Breast epithelium (tissue), 4 donors: ENCODE data around the gene GPC6. TPM values are rescaled to one million over a fixed set of nuclear protein-coding genes. Genes with fewer than 3 reads are reported as not detected.

Experiments
- DNase-seq, 2 donors: peaks; one replicate each; pipeline ENCODE4 v3.0.0-alpha.2; 2019; ENCODE audit warnings: low spot score in 2 of 2
- H3K27ac ChIP-seq, 2 donors: fragments of 200-600 bp; sonication (generic) in 1 of 2; one replicate each; pipeline ENCODE4 v1.5.1; 2016 to 2019; ENCODE audit warnings: mild to moderate bottlenecking in 1 of 2
- H3K27me3 ChIP-seq, 2 donors: fragments of 200-600 bp; sonication (generic) in 1 of 2; one replicate each; pipeline versions ENCODE4 v1.5.1 to v1.6.0; 2017 to 2019; ENCODE audit warnings: control low read depth in 1 of 2, mild to moderate bottlenecking in 1 of 2
- H3K36me3 ChIP-seq: fragments of 200-600 bp; one replicate; pipeline ENCODE4 v1.5.1; 2019
- H3K4me1 ChIP-seq, 2 donors: fragments of 200-600 bp; sonication (generic); one replicate each; pipeline ENCODE4 v1.5.1; 2016 to 2019; ENCODE audit warnings: control low read depth in 1 of 2
- H3K4me3 ChIP-seq, 3 donors: fragments of 200-600 bp; sonication (generic); 1 replicate in 2 of 3; 2 replicates in 1 of 3; pipeline ENCODE4 v1.5.1; 2016 to 2019; ENCODE audit warnings: mild to moderate bottlenecking in 3 of 3, moderate library complexity in 2 of 3
- H3K9me3 ChIP-seq, 2 donors: fragments of 200-600 bp; sonication (generic) in 1 of 2; one replicate each; pipeline ENCODE4 v1.5.1; 2016 to 2019; ENCODE audit warnings: control low read depth in 1 of 2
- POLR2A ChIP-seq: fragments of 450-650 bp; IDR thresholded peaks from one replicate; pipeline ENCODE4 v1.6.1; 2016; ENCODE audit warnings: antibody characterized with exemption, mild to moderate bottlenecking, moderate library complexity
- POLR2AphosphoS5 ChIP-seq, 3 donors: sonication (generic); formaldehyde crosslinking; IDR thresholded peaks; one replicate each; pipeline ENCODE4 v1.6.1; 2017; ENCODE audit warnings: antibody characterized with exemption in 3 of 3
- intact Hi-C: fragments of 100-400 bp; cut with DNase I; formaldehyde crosslinking; loops from one replicate; pipeline ENCODE4 v1.15.1; 2023; ENCODE audit warnings: low total_unique reads
- total RNA-seq, 3 donors: library from RNA; depleted of rRNA; stranded (reverse); fragments of >200 nt; gene quantifications; one replicate each; pipeline ENCODE4 v1.1.0, GENCODE V29; 2016
- TF ChIP-seq, protein P1 (sequence below), 3 donors: fragments of 450-650 bp; IDR thresholded peaks; one replicate each; pipeline ENCODE4 v1.5.1; 2016 to 2017; ENCODE audit warnings: antibody characterized with exemption in 3 of 3, mild to moderate bottlenecking in 3 of 3, moderate library complexity in 3 of 3

Gene GPC6
- total RNA-seq, 3 donors from 2014 or later = 3.5 to 44.0 (median 4.9) TPM

DNA sequence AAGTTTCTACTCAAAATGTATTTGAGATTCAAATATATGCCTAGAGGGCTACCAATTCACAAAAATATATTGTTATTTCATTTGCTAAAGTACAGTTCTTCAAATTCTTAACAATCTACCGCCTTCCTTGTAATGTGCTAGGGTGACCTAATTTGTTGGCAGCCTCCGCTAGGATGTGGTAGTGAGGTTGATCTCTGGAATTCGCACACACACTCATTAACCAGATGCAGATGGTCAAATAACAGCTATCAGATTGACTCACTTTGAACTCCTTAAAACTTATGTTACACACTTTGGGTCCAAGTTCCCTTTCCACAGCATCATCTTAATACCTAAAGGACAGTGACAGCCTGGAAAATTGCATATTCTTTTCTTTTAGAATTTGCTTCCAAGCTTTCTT is 885.6 kb downstream of the GPC6 start:
- no peak for DNase-seq
- intact Hi-C loops = no loop called here
- no peak overlapping the region for H3K27ac ChIP-seq
- H3K4me3 ChIP-seq = no peak overlapping the region
- no peaks in the 10 kb centered on the region for H3K4me1 ChIP-seq
- TF ChIP-seq, protein P1, sequence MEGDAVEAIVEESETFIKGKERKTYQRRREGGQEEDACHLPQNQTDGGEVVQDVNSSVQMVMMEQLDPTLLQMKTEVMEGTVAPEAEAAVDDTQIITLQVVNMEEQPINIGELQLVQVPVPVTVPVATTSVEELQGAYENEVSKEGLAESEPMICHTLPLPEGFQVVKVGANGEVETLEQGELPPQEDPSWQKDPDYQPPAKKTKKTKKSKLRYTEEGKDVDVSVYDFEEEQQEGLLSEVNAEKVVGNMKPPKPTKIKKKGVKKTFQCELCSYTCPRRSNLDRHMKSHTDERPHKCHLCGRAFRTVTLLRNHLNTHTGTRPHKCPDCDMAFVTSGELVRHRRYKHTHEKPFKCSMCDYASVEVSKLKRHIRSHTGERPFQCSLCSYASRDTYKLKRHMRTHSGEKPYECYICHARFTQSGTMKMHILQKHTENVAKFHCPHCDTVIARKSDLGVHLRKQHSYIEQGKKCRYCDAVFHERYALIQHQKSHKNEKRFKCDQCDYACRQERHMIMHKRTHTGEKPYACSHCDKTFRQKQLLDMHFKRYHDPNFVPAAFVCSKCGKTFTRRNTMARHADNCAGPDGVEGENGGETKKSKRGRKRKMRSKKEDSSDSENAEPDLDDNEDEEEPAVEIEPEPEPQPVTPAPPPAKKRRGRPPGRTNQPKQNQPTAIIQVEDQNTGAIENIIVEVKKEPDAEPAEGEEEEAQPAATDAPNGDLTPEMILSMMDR (IDR thresholded peaks at IDR 0.05) = no peak
- no peak for TF ChIP-seq POLR2AphosphoS5 (IDR thresholded peaks at IDR 0.05)
- no peak for TF ChIP-seq POLR2A
- no peaks in the 10 kb centered on the region for H3K9me3 ChIP-seq
- no peaks in the 10 kb centered on the region for H3K27me3 ChIP-seq
- no peaks in the 10 kb centered on the region for H3K36me3 ChIP-seq

GRCh38 chr13:94112731-94113130 is 886.1 kb downstream of the GPC6 start:
- H3K27ac ChIP-seq = no peak overlapping the region
- no peak overlapping the region for H3K4me3 ChIP-seq
- intact Hi-C loops = no loop called here
- no peaks in the 10 kb centered on the region for H3K27me3 ChIP-seq
- DNase-seq = no peak
- H3K4me1 ChIP-seq = no peaks in the 10 kb centered on the region
- H3K36me3 ChIP-seq = no peaks in the 10 kb centered on the region
- no peaks in the 10 kb centered on the region for H3K9me3 ChIP-seq
- TF ChIP-seq POLR2A (no peak), POLR2AphosphoS5 (IDR thresholded peaks at IDR 0.05) (no peak)
- TF ChIP-seq, protein P1 (IDR thresholded peaks at IDR 0.05) = no peak

- Histone ChIP-seq H3K9me3 (no peaks in the 10 kb centered on the region), H3K4me3 (no peak overlapping the region), H3K36me3 (no peaks in the 10 kb centered on the region), H3K4me1 (no peaks in the 10 kb centered on the region), H3K27ac (no peak overlapping the region), H3K27me3 (no peaks in the 10 kb centered on the region)
- intact Hi-C loops = no loop called here
- TF ChIP-seq, protein P1 (IDR thresholded peaks at IDR 0.05) = no peak
- TF ChIP-seq POLR2A = no peak
- no peak for TF ChIP-seq POLR2AphosphoS5 (IDR thresholded peaks at IDR 0.05)
- DNase-seq = no peak
These were observed 886.6 kb downstream of the GPC6 start for GRCh38 chr13:94113245-94113644.

DNA sequence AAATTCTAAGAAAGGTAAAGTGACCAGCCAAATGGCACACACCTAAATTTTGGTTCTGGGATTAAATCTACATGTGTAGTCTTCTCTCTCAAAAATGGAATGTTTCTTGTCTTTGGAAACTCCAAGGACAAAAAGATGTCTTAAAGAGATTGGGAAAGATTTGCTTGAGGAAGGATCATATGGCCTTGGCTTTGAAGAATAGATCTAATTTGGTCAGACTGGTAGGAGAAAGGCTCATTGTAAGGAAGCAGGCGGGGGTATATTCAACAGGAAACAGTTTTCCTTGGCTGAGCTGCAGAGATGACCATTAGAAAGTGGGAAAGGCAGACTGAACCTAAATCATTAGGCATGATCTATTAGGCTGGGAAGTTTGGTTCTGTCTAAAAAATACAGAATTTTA is 887.6 kb downstream of the GPC6 start:
- Histone ChIP-seq H3K4me1 (no peaks in the 10 kb centered on the region), H3K9me3 (no peaks in the 10 kb centered on the region), H3K36me3 (no peaks in the 10 kb centered on the region), H3K27me3 (no peaks in the 10 kb centered on the region), H3K4me3 (no peak overlapping the region), H3K27ac (no peak overlapping the region)
- intact Hi-C loops = loop anchor here (2.0 kb wide), 1 partner anchor 21 kb away; no protein-coding TSS in a partner anchor
- no peak for DNase-seq
- no peak for TF ChIP-seq POLR2A
- no peak for TF ChIP-seq POLR2AphosphoS5 (IDR thresholded peaks at IDR 0.05)
- TF ChIP-seq, protein P1 (IDR thresholded peaks at IDR 0.05) = no peak

DNA sequence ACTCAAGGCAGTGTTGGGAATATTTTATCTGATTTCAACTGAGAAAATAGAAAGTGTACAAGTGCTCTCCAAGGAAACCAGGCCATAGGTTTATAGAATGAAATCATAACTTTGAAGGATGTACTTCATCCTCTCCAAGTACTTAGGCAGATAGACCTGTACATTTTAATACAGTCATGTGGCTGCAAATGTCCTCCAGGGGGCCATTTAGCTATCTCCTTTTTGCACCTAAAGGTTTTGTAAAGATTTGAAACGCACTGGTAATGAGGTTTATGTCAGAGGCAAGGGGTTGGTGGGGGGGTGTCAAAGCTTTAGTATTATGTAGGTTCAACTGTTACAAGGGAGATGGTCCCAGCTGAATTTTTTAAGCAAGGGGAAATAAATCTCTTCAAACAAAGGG is 888.4 kb downstream of the GPC6 start:
- H3K4me1 ChIP-seq = no peaks in the 10 kb centered on the region
- TF ChIP-seq POLR2AphosphoS5 (IDR thresholded peaks at IDR 0.05) (no peak), POLR2A (no peak)
- TF ChIP-seq, protein P1 (IDR thresholded peaks at IDR 0.05) = no peak
- no peak for DNase-seq
- no peaks in the 10 kb centered on the region for H3K36me3 ChIP-seq
- no peaks in the 10 kb centered on the region for H3K27me3 ChIP-seq
- no peak overlapping the region for H3K27ac ChIP-seq
- no peak overlapping the region for H3K4me3 ChIP-seq
- H3K9me3 ChIP-seq = no peaks in the 10 kb centered on the region
- intact Hi-C loops = loop anchor here (2.0 kb wide), 1 partner anchor 20 kb away; no protein-coding TSS in a partner anchor
